ENCODE results near the gene DCLRE1B. TPM values are rescaled to one million over a fixed set of nuclear protein-coding genes. Genes with fewer than 3 reads are reported as not detected.
A peak's percentile ranks its signal among the peaks of the same experiment; 100 is the strongest.

Gene DCLRE1B
- total RNA-seq, 1 experiment from 2014 or later = 9.4 TPM

GRCh38 chr1:113924473-113924872 is 19.3 kb downstream of the DCLRE1B start (continued):
- no peak for TF ChIP-seq ARID4B (CRISPR knock-in tag; IDR thresholded peaks at IDR 0.05; ENCODE audit: borderline replicate concordance)
- no peak for TF ChIP-seq CREB1 (CRISPR knock-in tag; IDR thresholded peaks at IDR 0.05)
- TF ChIP-seq ZNF263 (CRISPR knock-in tag; IDR thresholded peaks at IDR 0.05; ENCODE audit: low read depth) = no peak

DNA sequence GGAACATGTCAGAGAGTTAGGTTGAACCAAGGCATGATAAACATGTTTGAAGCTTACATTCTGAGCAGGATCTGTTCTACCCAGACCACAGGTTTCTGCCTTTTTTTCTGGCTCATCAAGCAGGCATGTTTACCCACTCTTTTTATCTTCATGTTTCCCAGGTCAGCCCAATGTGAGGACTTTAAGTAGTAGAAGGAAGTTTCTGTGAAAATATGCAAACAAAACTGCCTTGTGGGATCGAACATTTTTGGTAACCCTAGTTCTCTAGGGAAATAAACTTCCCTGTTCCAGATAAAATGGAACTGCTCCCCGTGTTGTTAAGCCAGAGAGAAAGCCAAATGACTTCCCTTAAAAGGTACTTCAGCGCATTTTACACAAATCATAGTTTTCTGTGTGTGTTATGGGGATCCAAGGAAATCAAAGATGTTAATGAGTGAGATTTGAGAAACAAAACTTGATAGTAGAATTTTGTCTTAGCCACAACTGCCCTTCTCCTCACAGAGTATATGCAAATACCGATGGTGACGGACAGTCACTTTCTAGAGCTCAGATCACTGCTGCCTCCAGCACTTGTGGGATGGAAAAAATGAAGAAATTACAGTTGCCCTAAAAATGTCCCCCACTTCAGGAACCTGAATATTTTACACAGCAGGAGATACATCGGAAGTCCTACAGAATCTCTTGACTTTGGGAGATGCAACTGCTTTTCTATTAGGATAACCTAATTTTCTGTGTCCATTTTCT is 23.2 kb downstream of the DCLRE1B start:
- H3K27me3 Mint-ChIP-seq (ENCODE audit: low read depth) = peaks cover 23% of the 10 kb centered on the region
- DNase-seq (ENCODE audit: low spot score) (no peak), ATAC-seq (no peak)
- TF ChIP-seq, protein P1, sequence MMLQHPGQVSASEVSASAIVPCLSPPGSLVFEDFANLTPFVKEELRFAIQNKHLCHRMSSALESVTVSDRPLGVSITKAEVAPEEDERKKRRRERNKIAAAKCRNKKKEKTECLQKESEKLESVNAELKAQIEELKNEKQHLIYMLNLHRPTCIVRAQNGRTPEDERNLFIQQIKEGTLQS (CRISPR knock-in tag; conservative IDR thresholded peaks at IDR 0.05) = no peak
- TF ChIP-seq, protein P2, sequence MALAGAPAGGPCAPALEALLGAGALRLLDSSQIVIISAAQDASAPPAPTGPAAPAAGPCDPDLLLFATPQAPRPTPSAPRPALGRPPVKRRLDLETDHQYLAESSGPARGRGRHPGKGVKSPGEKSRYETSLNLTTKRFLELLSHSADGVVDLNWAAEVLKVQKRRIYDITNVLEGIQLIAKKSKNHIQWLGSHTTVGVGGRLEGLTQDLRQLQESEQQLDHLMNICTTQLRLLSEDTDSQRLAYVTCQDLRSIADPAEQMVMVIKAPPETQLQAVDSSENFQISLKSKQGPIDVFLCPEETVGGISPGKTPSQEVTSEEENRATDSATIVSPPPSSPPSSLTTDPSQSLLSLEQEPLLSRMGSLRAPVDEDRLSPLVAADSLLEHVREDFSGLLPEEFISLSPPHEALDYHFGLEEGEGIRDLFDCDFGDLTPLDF (CRISPR knock-in tag; IDR thresholded peaks at IDR 0.05) = no peak
- TF ChIP-seq MXD4 (CRISPR knock-in tag; IDR thresholded peaks at IDR 0.05; ENCODE audit: borderline replicate concordance) (no peak), FOXP1 (CRISPR knock-in tag; IDR thresholded peaks at IDR 0.05; ENCODE audit: borderline replicate concordance) (no peak), ZSCAN18 (CRISPR knock-in tag; IDR thresholded peaks at IDR 0.05) (no peak)
- no peak overlapping the region for H3K27ac Mint-ChIP-seq
- H3K36me3 Mint-ChIP-seq = no peaks in the 10 kb centered on the region
- ChIA-PET CTCF (interaction anchor here (0.6 to 3.4 kb wide), 3 partner anchors 23 to 93 kb away, joined by 3 to 19 read pairs (median 4); partner anchors contain the start of genes AP4B1 and DCLRE1B), POLR2A (interaction anchor here (0.6 to 2.7 kb wide), 4 partner anchors 10 to 334 kb away, joined by 3 to 23 read pairs (median 4); partner anchors contain the start of genes AP4B1 and DCLRE1B)
- H3K4me3 Mint-ChIP-seq = peak overlapping the region; percentile 93
- H3K4me1 Mint-ChIP-seq = peaks cover 36% of the 10 kb centered on the region
- no peaks in the 10 kb centered on the region for H3K9me3 Mint-ChIP-seq

GRCh38 chr1:113928941-113929749 is 24.0 kb downstream of the DCLRE1B start, which contains the start of gene HIPK1:
Gene HIPK1, plus strand, starts transcription at chr1:113929324.
- H3K9me3 Mint-ChIP-seq = no peaks in the 10 kb centered on the region
- ChIA-PET POLR2A (interaction anchor here (0.6 to 2.7 kb wide), 4 partner anchors 11 to 333 kb away, joined by 3 to 23 read pairs (median 4); partner anchors contain the start of genes AP4B1 and DCLRE1B), CTCF (interaction anchor here (0.6 to 3.4 kb wide), 5 partner anchors 10 to 94 kb away, joined by 3 to 19 read pairs (median 3); partner anchors contain the start of genes AP4B1 and DCLRE1B)
- H3K27me3 Mint-ChIP-seq (ENCODE audit: low read depth) = peaks cover 18% of the 10 kb centered on the region
- peak; percentile 86 for ATAC-seq
- peak within 1 kb of the TSS; percentile 84 for H3K27ac Mint-ChIP-seq
- peak; percentile 94 for DNase-seq (ENCODE audit: low spot score)
- H3K4me3 Mint-ChIP-seq = peak within 1 kb of the TSS; percentile 93
- peaks cover 36% of the 10 kb centered on the region for H3K4me1 Mint-ChIP-seq
- H3K36me3 Mint-ChIP-seq = no peaks in the 10 kb centered on the region
- TF ChIP-seq CREB1 (CRISPR knock-in tag; IDR thresholded peaks at IDR 0.05) (no peak), CREM (CRISPR knock-in tag; IDR thresholded peaks at IDR 0.05) (peak; percentile 86), E2F4 (CRISPR knock-in tag; IDR thresholded peaks at IDR 0.05; ENCODE audit: borderline replicate concordance, low read depth) (no peak), ESRRA (CRISPR knock-in tag; IDR thresholded peaks at IDR 0.05; ENCODE audit: borderline replicate concordance) (peak; percentile 61; the same call in 1 of the 2 replicates), ETV6 (CRISPR knock-in tag; IDR thresholded peaks at IDR 0.05) (peak; percentile 78; the same call in 1 of the 2 replicates), SP1 (CRISPR knock-in tag; conservative IDR thresholded peaks at IDR 0.05) (peak; percentile 96), TEAD4 (CRISPR knock-in tag; IDR thresholded peaks at IDR 0.05) (no peak), ZBTB21 (CRISPR knock-in tag; IDR thresholded peaks at IDR 0.05; ENCODE audit: borderline replicate concordance) (no peak), FOXK1 (CRISPR knock-in tag; IDR thresholded peaks at IDR 0.05) (peak; percentile 89), GABPB1 (CRISPR knock-in tag; IDR thresholded peaks at IDR 0.05) (peak; percentile 79), TEAD1 (CRISPR knock-in tag; IDR thresholded peaks at IDR 0.05) (peak; percentile 92)
- TF ChIP-seq, protein P3, sequence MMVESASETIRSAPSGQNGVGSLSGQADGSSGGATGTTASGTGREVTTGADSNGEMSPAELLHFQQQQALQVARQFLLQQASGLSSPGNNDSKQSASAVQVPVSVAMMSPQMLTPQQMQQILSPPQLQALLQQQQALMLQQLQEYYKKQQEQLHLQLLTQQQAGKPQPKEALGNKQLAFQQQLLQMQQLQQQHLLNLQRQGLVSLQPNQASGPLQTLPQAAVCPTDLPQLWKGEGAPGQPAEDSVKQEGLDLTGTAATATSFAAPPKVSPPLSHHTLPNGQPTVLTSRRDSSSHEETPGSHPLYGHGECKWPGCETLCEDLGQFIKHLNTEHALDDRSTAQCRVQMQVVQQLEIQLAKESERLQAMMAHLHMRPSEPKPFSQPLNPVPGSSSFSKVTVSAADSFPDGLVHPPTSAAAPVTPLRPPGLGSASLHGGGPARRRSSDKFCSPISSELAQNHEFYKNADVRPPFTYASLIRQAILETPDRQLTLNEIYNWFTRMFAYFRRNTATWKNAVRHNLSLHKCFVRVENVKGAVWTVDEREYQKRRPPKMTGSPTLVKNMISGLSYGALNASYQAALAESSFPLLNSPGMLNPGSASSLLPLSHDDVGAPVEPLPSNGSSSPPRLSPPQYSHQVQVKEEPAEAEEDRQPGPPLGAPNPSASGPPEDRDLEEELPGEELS (CRISPR knock-in tag; IDR thresholded peaks at IDR 0.05) = peak; percentile 50; the same call in 1 of the 2 replicates
